SK-N-MC (cell line): ENCODE results near the gene NGEF.
A peak's percentile ranks its signal among the peaks of the same experiment; 100 is the strongest.

ENCODE experiments used
- DNase-seq: peaks from one replicate; pipeline ENCODE4 v3.0.0-alpha.2; 2011; ENCODE audit warnings: low read depth, low spot score
- H3K27ac ChIP-seq: fragments of 200-600 bp; sonication (generic); 2 replicates; pipeline ENCODE4 v1.5.1; 2016; ENCODE audit warnings: mixed run types
- H3K36me3 ChIP-seq: fragments of 200-600 bp; sonication (generic); 2 replicates; pipeline ENCODE4 v1.6.1; 2017; ENCODE audit warnings: antibody characterized with exemption, low read length, mixed read lengths; ENCODE audit not compliant: insufficient read depth
- H3K4me3 ChIP-seq: fragments of 200-600 bp; sonication (generic); 2 replicates; pipeline ENCODE4 v1.5.1; 2016
- H3K9ac ChIP-seq: fragments of 200-600 bp; sonication (generic); 2 replicates; pipeline ENCODE4 v1.8.0; 2017; ENCODE audit warnings: mixed run types, mixed read lengths; ENCODE audit not compliant: insufficient read length
- H3K9me3 ChIP-seq: fragments of 200-600 bp; sonication (generic); 2 replicates; pipeline ENCODE4 v1.6.1; 2017; ENCODE audit warnings: low read depth, mild to moderate bottlenecking, antibody characterized with exemption, low read length, moderate library complexity, mixed read lengths
- EZH2 ChIP-seq: fragments of 200-600 bp; sonication (generic); IDR thresholded peaks from one replicate; pipeline ENCODE4 v1.6.1; 2017; ENCODE audit warnings: antibody characterized with exemption
- FOXP2 ChIP-seq: optimal IDR thresholded peaks from 2 replicates; pipeline ENCODE3; 2011; ENCODE audit warnings: mild to moderate bottlenecking, moderate library complexity; ENCODE audit not compliant: insufficient read depth; ENCODE audit errors: extremely low read length, control extremely low read depth
- POLR2AphosphoS5 ChIP-seq: IDR thresholded peaks from 2 replicates; pipeline ENCODE4 v1.6.1; 2012; ENCODE audit warnings: mild to moderate bottlenecking, low read depth, low read length, borderline replicate concordance

NGEF gene

GRCh38 chr2:233039212-233039845, 26.3 kb upstream of the NGEF start:
- TF ChIP-seq FOXP2, result no peak
- no peak for TF ChIP-seq EZH2
- no peak for TF ChIP-seq POLR2AphosphoS5
- Histone ChIP-seq H3K9me3 (no peaks in the 10 kb centered on the region), H3K27ac (no peak overlapping the region), H3K9ac (no peak overlapping the region), H3K4me3 (no peak overlapping the region), H3K36me3 (no peaks in the 10 kb centered on the region)
- no peak for DNase-seq

- no peak overlapping the region for H3K4me3 ChIP-seq
- no peaks in the 10 kb centered on the region for H3K9me3 ChIP-seq
- no peak overlapping the region for H3K9ac ChIP-seq
- no peak for DNase-seq
- no peak overlapping the region for H3K27ac ChIP-seq
- no peaks in the 10 kb centered on the region for H3K36me3 ChIP-seq
- no peak for TF ChIP-seq EZH2
- no peak for TF ChIP-seq FOXP2
- no peak for TF ChIP-seq POLR2AphosphoS5
Observed at GRCh38 chr2:233037078-233037477, 24.0 kb upstream of the NGEF start.

GRCh38 chr2:233036162-233036838, 23.2 kb upstream of the NGEF start:
- Histone ChIP-seq H3K9me3 (no peaks in the 10 kb centered on the region), H3K27ac (no peak overlapping the region), H3K9ac (no peak overlapping the region), H3K36me3 (no peaks in the 10 kb centered on the region), H3K4me3 (no peak overlapping the region)
- DNase-seq, result no peak
- TF ChIP-seq POLR2AphosphoS5 (no peak), EZH2 (no peak), FOXP2 (no peak)

GRCh38 chr2:233035426-233036161, 22.5 kb upstream of the NGEF start:
- no peak overlapping the region for H3K9ac ChIP-seq
- no peak for DNase-seq
- no peak for TF ChIP-seq FOXP2
- no peak for TF ChIP-seq EZH2
- no peak for TF ChIP-seq POLR2AphosphoS5
- no peaks in the 10 kb centered on the region for H3K36me3 ChIP-seq
- no peak overlapping the region for H3K27ac ChIP-seq
- no peaks in the 10 kb centered on the region for H3K9me3 ChIP-seq
- no peak overlapping the region for H3K4me3 ChIP-seq

DNA sequence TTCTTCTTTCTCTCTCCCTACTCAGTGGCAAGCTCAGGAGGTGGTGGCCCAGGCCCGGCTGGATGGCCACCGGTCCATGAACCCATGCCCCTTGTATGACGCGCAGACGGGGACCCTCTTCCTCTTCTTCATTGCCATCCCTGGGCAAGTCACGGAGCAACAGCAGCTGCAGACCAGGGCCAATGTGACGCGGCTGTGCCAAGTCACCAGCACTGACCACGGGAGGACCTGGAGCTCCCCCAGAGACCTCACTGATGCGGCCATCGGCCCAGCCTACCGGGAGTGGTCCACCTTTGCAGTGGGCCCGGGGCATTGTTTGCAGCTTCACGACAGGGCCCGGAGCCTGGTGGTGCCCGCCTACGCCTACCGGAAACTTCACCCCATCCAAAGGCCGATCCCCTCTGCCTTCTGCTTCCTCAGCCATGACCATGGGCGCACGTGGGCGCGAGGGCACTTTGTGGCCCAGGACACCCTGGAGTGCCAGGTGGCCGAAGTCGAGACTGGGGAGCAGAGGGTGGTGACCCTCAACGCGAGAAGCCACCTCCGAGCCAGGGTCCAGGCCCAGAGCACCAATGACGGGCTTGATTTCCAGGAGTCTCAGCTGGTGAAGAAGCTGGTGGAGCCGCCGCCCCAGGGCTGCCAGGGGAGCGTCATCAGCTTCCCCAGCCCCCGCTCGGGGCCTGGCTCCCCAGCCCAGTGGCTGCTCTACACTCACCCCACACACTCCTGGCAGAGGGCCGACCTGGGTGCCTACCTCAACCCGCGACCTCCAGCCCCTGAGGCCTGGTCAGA, 21.2 kb upstream of the NGEF start:
- H3K27ac ChIP-seq, result no peak overlapping the region
- H3K9ac ChIP-seq, result no peak overlapping the region
- TF ChIP-seq EZH2 (no peak), POLR2AphosphoS5 (no peak), FOXP2 (no peak)

GRCh38 chr2:233033672-233034071, 20.6 kb upstream of the NGEF start:
- TF ChIP-seq FOXP2, result no peak
- no peak for TF ChIP-seq EZH2
- TF ChIP-seq POLR2AphosphoS5, result no peak
- Histone ChIP-seq H3K9ac (no peak overlapping the region), H3K9me3 (no peaks in the 10 kb centered on the region), H3K36me3 (no peaks in the 10 kb centered on the region), H3K27ac (no peak overlapping the region), H3K4me3 (no peak overlapping the region)
- no peak for DNase-seq

More for the DNA sequence above, 21.2 kb upstream of the NGEF start:
- no peak overlapping the region for H3K4me3 ChIP-seq
- H3K36me3 ChIP-seq, result no peaks in the 10 kb centered on the region
- no peak for DNase-seq
- H3K9me3 ChIP-seq, result no peaks in the 10 kb centered on the region

DNA sequence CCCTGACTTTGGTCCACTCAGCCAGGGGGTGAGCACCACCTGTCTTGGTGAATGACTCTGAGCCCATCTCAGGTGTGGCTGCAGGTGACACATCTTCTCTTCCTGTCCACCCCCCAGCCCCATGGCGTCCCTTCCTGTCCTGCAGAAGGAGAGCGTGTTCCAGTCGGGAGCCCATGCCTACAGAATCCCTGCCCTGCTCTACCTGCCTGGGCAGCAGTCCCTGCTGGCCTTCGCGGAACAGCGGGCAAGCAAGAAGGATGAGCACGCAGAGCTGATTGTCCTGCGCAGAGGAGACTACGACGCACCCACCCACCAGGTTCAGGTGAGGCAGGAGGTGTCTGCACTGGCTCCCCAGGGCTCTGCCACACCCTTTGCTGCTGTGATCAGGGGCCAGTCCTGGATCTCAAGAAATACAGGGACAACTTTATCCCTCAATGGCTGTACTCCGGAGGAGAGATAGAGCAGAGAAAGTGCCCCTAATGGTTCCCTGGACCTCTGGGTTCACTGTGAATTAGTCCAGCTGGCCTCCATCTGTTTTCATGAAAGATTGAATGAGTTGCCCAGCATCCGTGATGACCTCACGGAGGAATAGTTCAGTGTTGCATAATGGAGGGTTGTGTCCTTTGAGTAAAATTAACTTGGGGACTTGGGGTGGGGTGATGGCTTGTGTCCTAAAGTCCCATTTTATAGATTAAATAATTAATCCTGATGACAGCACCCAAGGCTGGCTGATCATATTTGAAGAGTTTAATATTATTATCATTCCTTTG, 19.7 kb upstream of the NGEF start, which contains the start of gene NEU2:
TSS of gene NEU2 (plus strand) at position 122 of the 770 bp plus-strand sequence. CDS start at position 122, 0 bp downstream.
- peak within 1 kb of the TSS; percentile 3 for H3K9ac ChIP-seq
- no peak for DNase-seq
- no peak within 1 kb of the TSS for H3K27ac ChIP-seq
- no peak within 1 kb of the TSS for H3K4me3 ChIP-seq
- no peak for TF ChIP-seq POLR2AphosphoS5
- TF ChIP-seq EZH2, result no peak
- no peak for TF ChIP-seq FOXP2
- H3K36me3 ChIP-seq, result no peaks in the 10 kb centered on the region
- H3K9me3 ChIP-seq, result no peaks in the 10 kb centered on the region
